ENCODE measurements around the gene GRIA3. TPM values are rescaled to one million over a fixed set of nuclear protein-coding genes. Genes with fewer than 3 reads are reported as not detected.

The GRIA3 gene
- total RNA-seq, 1 donor from 2014 or later = 4.4 TPM

DNA sequence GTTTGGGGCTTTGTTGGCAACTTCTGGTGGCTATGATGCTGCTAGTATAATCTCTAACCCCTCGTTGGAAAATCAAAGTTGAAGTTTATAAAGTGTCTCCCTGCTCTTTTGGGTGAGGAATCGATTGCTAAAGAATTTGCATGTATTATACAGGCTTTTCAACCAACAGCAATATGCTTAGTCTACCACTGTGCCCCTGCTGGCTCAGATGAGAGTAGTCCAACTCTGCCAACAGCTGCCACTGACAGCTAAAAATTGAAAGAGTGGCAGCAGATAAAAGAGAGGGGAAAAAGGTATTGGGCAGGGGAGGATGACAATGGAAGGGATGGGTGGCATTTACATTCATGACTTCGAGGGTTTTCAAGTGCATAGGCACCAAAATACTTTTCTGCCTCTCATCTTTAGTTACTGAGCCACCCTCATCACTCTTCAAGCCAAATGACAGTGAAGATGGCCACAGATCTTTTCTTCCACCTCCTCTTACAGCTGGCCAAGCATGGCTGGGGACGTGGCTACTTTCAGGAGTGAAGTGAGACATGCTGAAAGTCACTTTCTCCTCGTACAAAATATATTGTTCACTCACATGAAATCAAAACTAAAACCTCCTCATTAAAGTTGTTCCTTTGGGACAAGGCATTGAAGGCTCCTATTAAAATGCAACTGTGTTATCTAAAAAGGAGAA lies 2.7 kb upstream of the GRIA3 start:
- no peak for DNase-seq (ENCODE audit: extremely low spot score in 2 of 2)
- Histone ChIP-seq H3K27me3 (no peaks in the 10 kb centered on the region), H3K4me3 (no peak overlapping the region), H3K9me3 (no peaks in the 10 kb centered on the region), H3K27ac (no peak overlapping the region), H3K4me1 (no peaks in the 10 kb centered on the region), H3K36me3 (no peaks in the 10 kb centered on the region)
- no peak for TF ChIP-seq POLR2A (IDR thresholded peaks at IDR 0.05)
- TF ChIP-seq CTCF (IDR thresholded peaks at IDR 0.05) = no peak
- no peak for TF ChIP-seq POLR2AphosphoS5 (IDR thresholded peaks at IDR 0.05; ENCODE audit: insufficient read depth in 1 of 2, low read depth in 1 of 2)
- intact Hi-C loops (cut with DNase I) = no loop called here

GRCh38 chrX:123184866-123185276 lies 793 bp downstream of the GRIA3 start:
- intact Hi-C loops (cut with DNase I) = no loop called here
- Histone ChIP-seq H3K36me3 (no peaks in the 10 kb centered on the region), H3K4me1 (no peaks in the 10 kb centered on the region), H3K4me3 (peak overlapping the region; percentile 44 to 46), H3K27ac (peak overlapping the region; percentile 27), H3K27me3 (no peaks in the 10 kb centered on the region), H3K9me3 (no peaks in the 10 kb centered on the region)
- no peak for DNase-seq (ENCODE audit: extremely low spot score in 2 of 2)
- no peak for TF ChIP-seq POLR2A (IDR thresholded peaks at IDR 0.05)
- no peak for TF ChIP-seq POLR2AphosphoS5 (IDR thresholded peaks at IDR 0.05; ENCODE audit: insufficient read depth in 1 of 2, low read depth in 1 of 2)
- no peak for TF ChIP-seq CTCF (IDR thresholded peaks at IDR 0.05)

DNA sequence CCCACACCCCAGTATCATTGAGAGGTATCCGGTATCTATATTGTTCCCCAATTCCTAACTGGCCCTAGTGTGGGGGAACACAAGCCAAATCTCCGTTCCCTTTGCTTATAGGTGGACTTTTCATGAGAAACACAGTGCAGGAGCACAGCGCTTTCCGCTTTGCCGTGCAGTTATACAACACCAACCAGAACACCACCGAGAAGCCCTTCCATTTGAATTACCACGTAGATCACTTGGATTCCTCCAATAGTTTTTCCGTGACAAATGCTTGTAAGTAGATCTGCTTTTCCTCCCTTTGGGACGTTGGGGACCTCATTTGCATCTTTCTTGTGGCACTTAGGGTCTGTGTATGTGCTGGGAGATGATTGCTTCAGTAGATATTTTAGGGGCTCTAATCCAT lies 1.6 kb downstream of the GRIA3 start:
- no peak overlapping the region for H3K27ac ChIP-seq
- no peaks in the 10 kb centered on the region for H3K4me1 ChIP-seq
- TF ChIP-seq POLR2A (IDR thresholded peaks at IDR 0.05) (no peak), POLR2AphosphoS5 (IDR thresholded peaks at IDR 0.05; ENCODE audit: insufficient read depth in 1 of 2, low read depth in 1 of 2) (no peak), CTCF (IDR thresholded peaks at IDR 0.05) (no peak)
- H3K27me3 ChIP-seq = no peaks in the 10 kb centered on the region
- H3K4me3 ChIP-seq = peak overlapping the region; percentile 44 to 46
- no peak for DNase-seq (ENCODE audit: extremely low spot score in 2 of 2)
- H3K9me3 ChIP-seq = no peaks in the 10 kb centered on the region
- H3K36me3 ChIP-seq = no peaks in the 10 kb centered on the region
- intact Hi-C loops (cut with DNase I) = no loop called here

GRCh38 chrX:123186801-123187200 lies 2.7 kb downstream of the GRIA3 start:
- no peaks in the 10 kb centered on the region for H3K36me3 ChIP-seq
- no peak overlapping the region for H3K27ac ChIP-seq
- H3K4me1 ChIP-seq = no peaks in the 10 kb centered on the region
- TF ChIP-seq POLR2A (IDR thresholded peaks at IDR 0.05) (no peak), CTCF (IDR thresholded peaks at IDR 0.05) (no peak), POLR2AphosphoS5 (IDR thresholded peaks at IDR 0.05; ENCODE audit: insufficient read depth in 1 of 2, low read depth in 1 of 2) (no peak)
- no peaks in the 10 kb centered on the region for H3K27me3 ChIP-seq
- no peaks in the 10 kb centered on the region for H3K9me3 ChIP-seq
- no peak overlapping the region for H3K4me3 ChIP-seq
- intact Hi-C loops (cut with DNase I) = no loop called here
- no peak for DNase-seq (ENCODE audit: extremely low spot score in 2 of 2)

GRCh38 chrX:123188081-123188480 lies 4.0 kb downstream of the GRIA3 start:
- Histone ChIP-seq H3K27ac (no peak overlapping the region), H3K36me3 (no peaks in the 10 kb centered on the region), H3K27me3 (no peaks in the 10 kb centered on the region), H3K9me3 (no peaks in the 10 kb centered on the region), H3K4me1 (no peaks in the 10 kb centered on the region), H3K4me3 (no peak overlapping the region)
- intact Hi-C loops (cut with DNase I) = no loop called here
- DNase-seq (ENCODE audit: extremely low spot score in 2 of 2) = no peak
- TF ChIP-seq POLR2A (IDR thresholded peaks at IDR 0.05) (no peak), CTCF (IDR thresholded peaks at IDR 0.05) (no peak), POLR2AphosphoS5 (IDR thresholded peaks at IDR 0.05; ENCODE audit: insufficient read depth in 1 of 2, low read depth in 1 of 2) (no peak)
